Measurements from ENCODE around the gene ZFAND3.

ZFAND3 gene

GRCh38 chr6:37819177-37819801, at the start of gene ZFAND3:
TSS of gene ZFAND3 (plus strand) at chr6:37819727. CDS start at chr6:37819946, 219 bp downstream.
- DNase-seq: peak; percentile 99

GRCh38 chr6:37774028-37774680, 45.4 kb upstream of the ZFAND3 start:
- no peak for DNase-seq

- DNase-seq: no peak
Observed at GRCh38 chr6:37776566-37776965, 43.0 kb upstream of the ZFAND3 start.

GRCh38 chr6:37777272-37777834, 42.2 kb upstream of the ZFAND3 start:
- no peak for DNase-seq

GRCh38 chr6:37779111-37779800, 40.3 kb upstream of the ZFAND3 start:
- no peak for DNase-seq

GRCh38 chr6:37779902-37780628, 39.5 kb upstream of the ZFAND3 start:
- DNase-seq: no peak

- no peak for DNase-seq
Observed at GRCh38 chr6:37781788-37782187, 37.7 kb upstream of the ZFAND3 start.

GRCh38 chr6:37783025-37783855, 36.3 kb upstream of the ZFAND3 start:
- no peak for DNase-seq

- peak; percentile 23 for DNase-seq
Observed at GRCh38 chr6:37783856-37784584, 35.5 kb upstream of the ZFAND3 start.

- DNase-seq: no peak
Observed at GRCh38 chr6:37784585-37784967, 35.0 kb upstream of the ZFAND3 start.

- no peak for DNase-seq
Observed at GRCh38 chr6:37785002-37785662, 34.4 kb upstream of the ZFAND3 start.

GRCh38 chr6:37785663-37786270, 33.8 kb upstream of the ZFAND3 start:
- no peak for DNase-seq

- DNase-seq: no peak
Observed at GRCh38 chr6:37787216-37787615, 32.3 kb upstream of the ZFAND3 start.

GRCh38 chr6:37788259-37788658, 31.3 kb upstream of the ZFAND3 start:
- no peak for DNase-seq

- DNase-seq: peak; percentile 97
Observed at GRCh38 chr6:37791156-37791919, 28.2 kb upstream of the ZFAND3 start.

GRCh38 chr6:37792457-37793033, 27.0 kb upstream of the ZFAND3 start:
- DNase-seq: no peak

GRCh38 chr6:37793067-37793466, 26.5 kb upstream of the ZFAND3 start:
- no peak for DNase-seq

- no peak for DNase-seq
Observed at GRCh38 chr6:37794825-37795224, 24.7 kb upstream of the ZFAND3 start.
